K562 (cell line): ENCODE data around the gene ELK4. TPM values are rescaled to one million over a fixed set of nuclear protein-coding genes. Genes with fewer than 3 reads are reported as not detected.

Source experiments
- ATF7 ChIP-seq: fragments of 450-650 bp; IDR thresholded peaks from 2 replicates; pipeline ENCODE4 v1.7.1; 2014; ENCODE audit warnings: mild to moderate bottlenecking, moderate library complexity
- BHLHE40 ChIP-seq: IDR thresholded peaks from 2 replicates; pipeline ENCODE4 v1.6.1; 2011; ENCODE audit warnings: low read length, improper control_type of control experiment
- CC2D1A ChIP-seq: fragments of 450-650 bp; IDR thresholded peaks from 2 replicates; pipeline ENCODE4 v1.6.1; 2017; ENCODE audit warnings: mild to moderate bottlenecking
- EGR1 ChIP-seq: fragments of 450-650 bp; conservative IDR thresholded peaks from 2 replicates; pipeline ENCODE4 v1.6.1; 2017; ENCODE audit warnings: mild to moderate bottlenecking
- MCM7 ChIP-seq, 2 experiments: fragments of 450-650 bp; IDR thresholded peaks; 2 replicates each; pipeline ENCODE4 v1.6.1; 2016 to 2018
- TCF3 ChIP-seq: sonication (generic); formaldehyde crosslinking; IDR thresholded peaks from 2 replicates; pipeline ENCODE4 v1.4.0; 2020; ENCODE audit warnings: mild to moderate bottlenecking, missing genetic modification reagents
- ZBED1 ChIP-seq: IDR thresholded peaks from 2 replicates; pipeline ENCODE4 v1.6.1; 2014
- ZNF282 ChIP-seq: sonication (generic); formaldehyde crosslinking; IDR thresholded peaks from 2 replicates; pipeline ENCODE4 v1.8.1; 2023; ENCODE audit warnings: missing genetic modification reagents
- polyA plus RNA-seq, 8 experiments: library from polyadenylated mRNA; depleted of rRNA in 4 of 8; stranded (reverse) in 5 of 8; unstranded in 3 of 8; fragments of >200 nt; fragmentation: Nextera tagmentation in 2 of 8; fragmentation: Illumina TruSeq in 1 of 8; extraction: Ambion mirVana in 2 of 8; extraction: Trizol in 1 of 8; gene quantifications; 2 replicates each; pipeline versions ENCODE4 v1.2.1 to v1.2.3, GENCODE V29; 2011 to 2014; ENCODE audit warnings: inconsistent platforms in 1 of 8, missing spikeins in 1 of 8
- total RNA-seq, 7 experiments: library from RNA; depleted of rRNA in 6 of 7; stranded (reverse); fragments of >200 nt in 6 of 7; fragmentation: Illumina TruSeq in 2 of 7; extraction: Trizol in 2 of 7; gene quantifications; 2 replicates each; pipeline versions ENCODE4 v1.2.1 to v1.2.3, GENCODE V29; 2011 to 2021; ENCODE audit warnings: low replicate concordance in 1 of 7
- TF ChIP-seq, protein P1 (sequence below): sonication (generic); formaldehyde crosslinking; IDR thresholded peaks from 2 replicates; pipeline ENCODE4 v1.8.0; 2022; ENCODE audit warnings: mild to moderate bottlenecking, missing genetic modification reagents
- TF ChIP-seq, protein P2 (sequence below): fragments of 450-650 bp; IDR thresholded peaks from 2 replicates; pipeline ENCODE4 v1.6.1; 2016; ENCODE audit warnings: mild to moderate bottlenecking
- TF ChIP-seq, protein P3 (sequence below): fragments of 250-450 bp; sonication (Bioruptor Pico); IDR thresholded peaks from 2 replicates; pipeline ENCODE4 v1.4.0; 2020
- TF ChIP-seq, protein P4 (sequence below): fragments of 450-650 bp; formaldehyde crosslinking; IDR thresholded peaks from 2 replicates; pipeline ENCODE4 v1.4.0; 2022; ENCODE audit warnings: missing genetic modification characterization

Gene ELK4
- total and polyA plus RNA-seq, 9 of the 15 experiments (the other 6 are each of a cell fraction or from before 2014, with no cell fraction given): 2.0 to 21.7 (median 9.2) TPM

DNA sequence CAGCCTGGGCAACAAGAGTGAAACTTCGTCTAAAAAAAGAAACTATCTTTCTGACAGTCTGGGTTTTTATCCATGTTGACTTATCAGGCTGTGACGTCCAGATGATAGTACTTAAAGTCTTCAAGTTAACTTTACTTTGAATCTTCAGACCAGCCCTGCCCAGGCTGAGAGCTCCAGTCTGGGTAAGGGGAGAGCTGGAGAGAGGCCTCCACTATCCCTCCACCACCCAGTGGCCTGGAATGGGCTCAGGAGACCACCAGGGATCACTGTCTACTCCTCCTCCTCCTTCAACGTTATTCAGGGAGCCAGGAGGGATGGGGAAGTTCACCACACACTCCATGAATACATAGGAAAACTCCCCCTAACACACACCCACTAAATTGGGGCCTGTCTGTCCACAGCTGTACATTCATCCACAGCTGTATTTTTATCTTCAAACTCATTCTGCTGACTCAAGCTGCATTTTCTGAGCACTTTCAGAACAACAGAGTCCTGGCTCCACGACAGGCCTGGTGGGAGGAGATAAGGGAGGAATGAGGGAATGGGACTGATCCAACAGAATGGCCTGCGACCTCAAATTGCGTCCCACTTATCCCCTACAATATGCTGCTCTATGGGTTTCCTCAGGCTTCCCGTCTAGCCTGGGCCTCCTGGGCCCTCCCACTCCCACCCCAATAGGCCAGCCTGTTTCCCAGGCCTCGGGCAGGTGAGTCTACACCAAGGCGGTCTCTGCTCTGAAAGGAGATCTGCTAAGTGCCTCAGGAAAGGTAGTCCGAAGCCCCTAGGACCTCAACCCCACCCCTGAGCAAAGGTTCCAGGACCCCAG lies 46.7 kb upstream of the ELK4 start (continued):
- TF ChIP-seq MCM7 (IDR thresholded peaks at IDR 0.05) (no peak), EGR1 (peak; percentile 76), ATF7 (peak; percentile 91), ZNF282 (CRISPR knock-in tag) (no peak), CC2D1A (peak; percentile 94), TCF3 (peak; percentile 99), BHLHE40 (peak; percentile 53; the same call in 1 of the 2 replicates), ZBED1 (peak; percentile 94)
- TF ChIP-seq, protein P1, sequence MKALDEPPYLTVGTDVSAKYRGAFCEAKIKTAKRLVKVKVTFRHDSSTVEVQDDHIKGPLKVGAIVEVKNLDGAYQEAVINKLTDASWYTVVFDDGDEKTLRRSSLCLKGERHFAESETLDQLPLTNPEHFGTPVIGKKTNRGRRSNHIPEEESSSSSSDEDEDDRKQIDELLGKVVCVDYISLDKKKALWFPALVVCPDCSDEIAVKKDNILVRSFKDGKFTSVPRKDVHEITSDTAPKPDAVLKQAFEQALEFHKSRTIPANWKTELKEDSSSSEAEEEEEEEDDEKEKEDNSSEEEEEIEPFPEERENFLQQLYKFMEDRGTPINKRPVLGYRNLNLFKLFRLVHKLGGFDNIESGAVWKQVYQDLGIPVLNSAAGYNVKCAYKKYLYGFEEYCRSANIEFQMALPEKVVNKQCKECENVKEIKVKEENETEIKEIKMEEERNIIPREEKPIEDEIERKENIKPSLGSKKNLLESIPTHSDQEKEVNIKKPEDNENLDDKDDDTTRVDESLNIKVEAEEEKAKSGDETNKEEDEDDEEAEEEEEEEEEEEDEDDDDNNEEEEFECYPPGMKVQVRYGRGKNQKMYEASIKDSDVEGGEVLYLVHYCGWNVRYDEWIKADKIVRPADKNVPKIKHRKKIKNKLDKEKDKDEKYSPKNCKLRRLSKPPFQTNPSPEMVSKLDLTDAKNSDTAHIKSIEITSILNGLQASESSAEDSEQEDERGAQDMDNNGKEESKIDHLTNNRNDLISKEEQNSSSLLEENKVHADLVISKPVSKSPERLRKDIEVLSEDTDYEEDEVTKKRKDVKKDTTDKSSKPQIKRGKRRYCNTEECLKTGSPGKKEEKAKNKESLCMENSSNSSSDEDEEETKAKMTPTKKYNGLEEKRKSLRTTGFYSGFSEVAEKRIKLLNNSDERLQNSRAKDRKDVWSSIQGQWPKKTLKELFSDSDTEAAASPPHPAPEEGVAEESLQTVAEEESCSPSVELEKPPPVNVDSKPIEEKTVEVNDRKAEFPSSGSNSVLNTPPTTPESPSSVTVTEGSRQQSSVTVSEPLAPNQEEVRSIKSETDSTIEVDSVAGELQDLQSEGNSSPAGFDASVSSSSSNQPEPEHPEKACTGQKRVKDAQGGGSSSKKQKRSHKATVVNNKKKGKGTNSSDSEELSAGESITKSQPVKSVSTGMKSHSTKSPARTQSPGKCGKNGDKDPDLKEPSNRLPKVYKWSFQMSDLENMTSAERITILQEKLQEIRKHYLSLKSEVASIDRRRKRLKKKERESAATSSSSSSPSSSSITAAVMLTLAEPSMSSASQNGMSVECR (CRISPR knock-in tag): peak; percentile 79
- TF ChIP-seq, protein P2, sequence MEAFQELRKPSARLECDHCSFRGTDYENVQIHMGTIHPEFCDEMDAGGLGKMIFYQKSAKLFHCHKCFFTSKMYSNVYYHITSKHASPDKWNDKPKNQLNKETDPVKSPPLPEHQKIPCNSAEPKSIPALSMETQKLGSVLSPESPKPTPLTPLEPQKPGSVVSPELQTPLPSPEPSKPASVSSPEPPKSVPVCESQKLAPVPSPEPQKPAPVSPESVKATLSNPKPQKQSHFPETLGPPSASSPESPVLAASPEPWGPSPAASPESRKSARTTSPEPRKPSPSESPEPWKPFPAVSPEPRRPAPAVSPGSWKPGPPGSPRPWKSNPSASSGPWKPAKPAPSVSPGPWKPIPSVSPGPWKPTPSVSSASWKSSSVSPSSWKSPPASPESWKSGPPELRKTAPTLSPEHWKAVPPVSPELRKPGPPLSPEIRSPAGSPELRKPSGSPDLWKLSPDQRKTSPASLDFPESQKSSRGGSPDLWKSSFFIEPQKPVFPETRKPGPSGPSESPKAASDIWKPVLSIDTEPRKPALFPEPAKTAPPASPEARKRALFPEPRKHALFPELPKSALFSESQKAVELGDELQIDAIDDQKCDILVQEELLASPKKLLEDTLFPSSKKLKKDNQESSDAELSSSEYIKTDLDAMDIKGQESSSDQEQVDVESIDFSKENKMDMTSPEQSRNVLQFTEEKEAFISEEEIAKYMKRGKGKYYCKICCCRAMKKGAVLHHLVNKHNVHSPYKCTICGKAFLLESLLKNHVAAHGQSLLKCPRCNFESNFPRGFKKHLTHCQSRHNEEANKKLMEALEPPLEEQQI: peak; percentile 71; the same call in 1 of the 2 replicates
- TF ChIP-seq, protein P3, sequence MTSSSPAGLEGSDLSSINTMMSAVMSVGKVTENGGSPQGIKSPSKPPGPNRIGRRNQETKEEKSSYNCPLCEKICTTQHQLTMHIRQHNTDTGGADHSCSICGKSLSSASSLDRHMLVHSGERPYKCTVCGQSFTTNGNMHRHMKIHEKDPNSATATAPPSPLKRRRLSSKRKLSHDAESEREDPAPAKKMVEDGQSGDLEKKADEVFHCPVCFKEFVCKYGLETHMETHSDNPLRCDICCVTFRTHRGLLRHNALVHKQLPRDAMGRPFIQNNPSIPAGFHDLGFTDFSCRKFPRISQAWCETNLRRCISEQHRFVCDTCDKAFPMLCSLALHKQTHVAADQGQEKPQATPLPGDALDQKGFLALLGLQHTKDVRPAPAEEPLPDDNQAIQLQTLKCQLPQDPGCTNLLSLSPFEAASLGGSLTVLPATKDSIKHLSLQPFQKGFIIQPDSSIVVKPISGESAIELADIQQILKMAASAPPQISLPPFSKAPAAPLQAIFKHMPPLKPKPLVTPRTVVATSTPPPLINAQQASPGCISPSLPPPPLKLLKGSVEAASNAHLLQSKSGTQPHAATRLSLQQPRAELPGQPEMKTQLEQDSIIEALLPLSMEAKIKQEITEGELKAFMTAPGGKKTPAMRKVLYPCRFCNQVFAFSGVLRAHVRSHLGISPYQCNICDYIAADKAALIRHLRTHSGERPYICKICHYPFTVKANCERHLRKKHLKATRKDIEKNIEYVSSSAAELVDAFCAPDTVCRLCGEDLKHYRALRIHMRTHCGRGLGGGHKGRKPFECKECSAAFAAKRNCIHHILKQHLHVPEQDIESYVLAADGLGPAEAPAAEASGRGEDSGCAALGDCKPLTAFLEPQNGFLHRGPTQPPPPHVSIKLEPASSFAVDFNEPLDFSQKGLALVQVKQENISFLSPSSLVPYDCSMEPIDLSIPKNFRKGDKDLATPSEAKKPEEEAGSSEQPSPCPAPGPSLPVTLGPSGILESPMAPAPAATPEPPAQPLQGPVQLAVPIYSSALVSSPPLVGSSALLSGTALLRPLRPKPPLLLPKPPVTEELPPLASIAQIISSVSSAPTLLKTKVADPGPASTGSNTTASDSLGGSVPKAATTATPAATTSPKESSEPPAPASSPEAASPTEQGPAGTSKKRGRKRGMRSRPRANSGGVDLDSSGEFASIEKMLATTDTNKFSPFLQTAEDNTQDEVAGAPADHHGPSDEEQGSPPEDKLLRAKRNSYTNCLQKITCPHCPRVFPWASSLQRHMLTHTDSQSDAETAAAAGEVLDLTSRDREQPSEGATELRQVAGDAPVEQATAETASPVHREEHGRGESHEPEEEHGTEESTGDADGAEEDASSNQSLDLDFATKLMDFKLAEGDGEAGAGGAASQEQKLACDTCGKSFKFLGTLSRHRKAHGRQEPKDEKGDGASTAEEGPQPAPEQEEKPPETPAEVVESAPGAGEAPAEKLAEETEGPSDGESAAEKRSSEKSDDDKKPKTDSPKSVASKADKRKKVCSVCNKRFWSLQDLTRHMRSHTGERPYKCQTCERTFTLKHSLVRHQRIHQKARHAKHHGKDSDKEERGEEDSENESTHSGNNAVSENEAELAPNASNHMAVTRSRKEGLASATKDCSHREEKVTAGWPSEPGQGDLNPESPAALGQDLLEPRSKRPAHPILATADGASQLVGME (CRISPR knock-in tag): no peak
- TF ChIP-seq, protein P4, sequence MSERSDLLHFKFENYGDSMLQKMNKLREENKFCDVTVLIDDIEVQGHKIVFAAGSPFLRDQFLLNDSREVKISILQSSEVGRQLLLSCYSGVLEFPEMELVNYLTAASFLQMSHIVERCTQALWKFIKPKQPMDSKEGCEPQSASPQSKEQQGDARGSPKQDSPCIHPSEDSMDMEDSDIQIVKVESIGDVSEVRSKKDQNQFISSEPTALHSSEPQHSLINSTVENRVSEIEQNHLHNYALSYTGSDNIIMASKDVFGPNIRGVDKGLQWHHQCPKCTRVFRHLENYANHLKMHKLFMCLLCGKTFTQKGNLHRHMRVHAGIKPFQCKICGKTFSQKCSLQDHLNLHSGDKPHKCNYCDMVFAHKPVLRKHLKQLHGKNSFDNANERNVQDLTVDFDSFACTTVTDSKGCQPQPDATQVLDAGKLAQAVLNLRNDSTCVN (CRISPR knock-in tag): no peak
